ENCODE results near the gene MBOAT7. TPM values are rescaled to one million over a fixed set of nuclear protein-coding genes. Genes with fewer than 3 reads are reported as not detected.

MBOAT7 gene
- total RNA-seq, 1 donor from 2014 or later, result 107 TPM

GRCh38 chr19:54154603-54155345 lies 34.6 kb downstream of the MBOAT7 start:
- peaks cover 5% of the 10 kb centered on the region for H3K36me3 ChIP-seq (ENCODE audit: control insufficient read depth, insufficient read depth, low read length)
- no peaks in the 10 kb centered on the region for H3K27me3 ChIP-seq (ENCODE audit: control insufficient read depth, insufficient read depth, low read length)
- DNase-seq (ENCODE audit: low read depth), result no peak
- H3K4me3 ChIP-seq (ENCODE audit: low read depth, low read length), result no peak overlapping the region
- TF ChIP-seq CTCF (IDR thresholded peaks at IDR 0.05; ENCODE audit: insufficient read depth, low read length, poor library complexity, severe bottlenecking), result no peak

- TF ChIP-seq CTCF (IDR thresholded peaks at IDR 0.05; ENCODE audit: insufficient read depth, low read length, poor library complexity, severe bottlenecking), result no peak
Observed at GRCh38 chr19:54153731-54154326, 35.6 kb downstream of the MBOAT7 start.

DNA sequence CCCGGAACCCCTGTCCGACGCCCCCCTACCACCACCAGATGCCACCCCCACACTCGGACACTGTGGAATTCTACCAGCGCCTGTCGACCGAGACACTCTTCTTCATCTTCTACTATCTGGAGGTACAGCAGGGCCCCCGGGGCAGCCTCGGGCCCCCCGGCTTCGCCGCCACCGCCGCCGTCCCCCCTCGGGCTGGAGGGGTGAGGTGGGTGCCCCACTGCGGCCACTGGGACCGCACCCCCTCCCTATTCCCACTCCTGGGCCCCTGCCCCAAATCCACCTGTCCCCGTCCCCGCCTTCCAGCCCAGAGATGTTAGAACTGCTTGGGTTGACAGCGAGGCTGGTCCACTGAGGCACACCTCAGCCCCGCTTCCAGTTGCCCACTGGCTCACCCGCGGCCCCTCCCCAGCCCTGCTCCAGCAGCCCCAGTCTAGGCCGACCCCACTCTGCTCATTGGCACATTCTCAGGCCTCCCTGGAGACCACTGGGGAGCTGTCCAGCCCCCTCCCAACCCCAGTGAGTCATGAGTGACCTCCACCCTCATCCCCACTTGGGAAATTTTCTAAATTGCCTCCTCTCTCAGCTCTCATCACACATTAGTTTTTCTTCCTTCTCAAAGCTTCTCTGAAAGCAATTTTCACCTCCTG lies 36.4 kb downstream of the MBOAT7 start:
- DNase-seq (ENCODE audit: low read depth), result no peak
- peaks cover 8% of the 10 kb centered on the region for H3K36me3 ChIP-seq (ENCODE audit: control insufficient read depth, insufficient read depth, low read length)

More at GRCh38 chr19:54153731-54154326, 35.6 kb downstream of the MBOAT7 start:
- DNase-seq (ENCODE audit: low read depth), result no peak
- Histone ChIP-seq H3K36me3 (ENCODE audit: control insufficient read depth, insufficient read depth, low read length) (peaks cover 8% of the 10 kb centered on the region), H3K4me3 (ENCODE audit: low read depth, low read length) (no peak overlapping the region), H3K27me3 (ENCODE audit: control insufficient read depth, insufficient read depth, low read length) (no peaks in the 10 kb centered on the region)

GRCh38 chr19:54152267-54152666 lies 37.1 kb downstream of the MBOAT7 start:
- DNase-seq (ENCODE audit: low read depth), result no peak
- no peak overlapping the region for H3K4me3 ChIP-seq (ENCODE audit: low read depth, low read length)
- H3K36me3 ChIP-seq (ENCODE audit: control insufficient read depth, insufficient read depth, low read length), result peaks cover 8% of the 10 kb centered on the region
- TF ChIP-seq CTCF (IDR thresholded peaks at IDR 0.05; ENCODE audit: insufficient read depth, low read length, poor library complexity, severe bottlenecking), result no peak
- no peaks in the 10 kb centered on the region for H3K27me3 ChIP-seq (ENCODE audit: control insufficient read depth, insufficient read depth, low read length)

More for the DNA sequence above, 36.4 kb downstream of the MBOAT7 start:
- no peaks in the 10 kb centered on the region for H3K27me3 ChIP-seq (ENCODE audit: control insufficient read depth, insufficient read depth, low read length)
- H3K4me3 ChIP-seq (ENCODE audit: low read depth, low read length), result no peak overlapping the region
- no peak for TF ChIP-seq CTCF (IDR thresholded peaks at IDR 0.05; ENCODE audit: insufficient read depth, low read length, poor library complexity, severe bottlenecking)

DNA sequence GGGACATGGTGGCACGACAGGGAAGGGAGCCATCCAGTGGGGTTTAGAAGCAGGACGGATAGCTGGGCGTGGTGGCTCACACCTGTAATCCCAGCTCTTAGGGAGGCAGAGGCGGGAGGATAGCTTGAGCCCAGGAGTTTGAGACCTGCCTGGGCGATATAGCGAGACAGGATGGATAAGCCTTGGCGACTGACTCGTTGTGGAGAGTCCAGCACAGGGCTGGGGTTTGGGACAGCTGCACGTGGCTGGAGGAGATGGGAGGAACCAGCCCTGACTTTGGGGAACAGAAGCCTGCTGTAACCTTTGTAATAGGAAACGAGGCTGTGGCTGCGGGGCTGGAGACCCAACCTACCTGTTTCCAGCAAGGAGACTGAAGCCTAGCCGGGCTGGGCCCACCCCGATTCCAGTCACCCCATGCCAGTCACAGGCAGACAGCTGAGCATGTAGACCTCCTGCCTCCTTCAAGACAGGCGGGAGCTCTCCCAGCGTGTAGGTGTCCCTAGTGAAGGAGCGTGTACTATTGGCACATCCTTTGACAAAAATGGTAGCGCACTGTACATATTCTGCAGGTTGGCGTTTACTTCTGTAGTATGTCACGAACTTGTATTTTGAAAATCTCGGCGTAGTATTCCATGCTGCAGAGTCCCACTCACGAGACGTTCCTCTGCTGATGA lies 37.9 kb downstream of the MBOAT7 start:
- Histone ChIP-seq H3K4me3 (ENCODE audit: low read depth, low read length) (no peak overlapping the region), H3K27me3 (ENCODE audit: control insufficient read depth, insufficient read depth, low read length) (no peaks in the 10 kb centered on the region), H3K36me3 (ENCODE audit: control insufficient read depth, insufficient read depth, low read length) (peaks cover 8% of the 10 kb centered on the region)
- TF ChIP-seq CTCF (IDR thresholded peaks at IDR 0.05; ENCODE audit: insufficient read depth, low read length, poor library complexity, severe bottlenecking), result no peak
- DNase-seq (ENCODE audit: low read depth), result no peak
